Large intestine (tissue), 3 donors: ENCODE data around the gene STAP2. TPM values are rescaled to one million over a fixed set of nuclear protein-coding genes. Genes with fewer than 3 reads are reported as not detected.
A peak's percentile ranks its signal among the peaks of the same experiment; 100 is the strongest.

Source experiments
- DNase-seq, 2 donors: peaks; one replicate each; pipeline versions ENCODE4 v3.0.0 to v3.0.0-alpha.2; 2013
- H3K27ac ChIP-seq: one replicate; pipeline ENCODE4 v1.5.1; 2013; ENCODE audit warnings: low read length
- H3K27me3 ChIP-seq: 2 replicates; pipeline ENCODE4 v1.6.1; 2013; ENCODE audit warnings: low read length; ENCODE audit not compliant: control insufficient read depth, insufficient read depth
- H3K36me3 ChIP-seq: 2 replicates; pipeline ENCODE4 v1.6.1; 2013; ENCODE audit warnings: low read length; ENCODE audit not compliant: control insufficient read depth, insufficient read depth
- H3K4me1 ChIP-seq: one replicate; pipeline ENCODE4 v1.6.1; 2013; ENCODE audit warnings: low read length; ENCODE audit not compliant: control insufficient read depth, insufficient read depth
- H3K4me3 ChIP-seq: one replicate; pipeline ENCODE4 v1.5.1; 2013; ENCODE audit warnings: low read length
- H3K9me3 ChIP-seq: one replicate; pipeline ENCODE4 v1.6.1; 2013; ENCODE audit warnings: mild to moderate bottlenecking, low read depth, low read length, moderate library complexity; ENCODE audit not compliant: control insufficient read depth
- WGBS: methylation state at CpG from one replicate; pipeline ENCODE4 v1.1.5; 2013; ENCODE audit warnings: low lambda C conversion rate; ENCODE audit not compliant: insufficient coverage; 5-methylcytosine and 5-hydroxymethylcytosine counted together
- polyA plus RNA-seq: library from polyadenylated mRNA; unstranded; fragments of 120-200 nt; gene quantifications from one replicate; pipeline ENCODE4 v1.2.1, GENCODE V29; 2013

STAP2 gene
- polyA plus RNA-seq, 1 donor = 53.6 TPM

- Histone ChIP-seq H3K27me3 (no peaks in the 10 kb centered on the region), H3K4me3 (no peak overlapping the region), H3K4me1 (peaks cover 14% of the 10 kb centered on the region), H3K36me3 (peaks cover 92% of the 10 kb centered on the region), H3K9me3 (no peaks in the 10 kb centered on the region), H3K27ac (no peak overlapping the region)
- DNase-seq = no peak
- WGBS = no CpG with 5 or more reads among the region's 26 CpGs
Observed at GRCh38 chr19:4363571-4364304, 25.1 kb upstream of the STAP2 start.

- Histone ChIP-seq H3K27ac (no peak overlapping the region), H3K36me3 (peaks cover 93% of the 10 kb centered on the region), H3K4me3 (no peak overlapping the region), H3K27me3 (no peaks in the 10 kb centered on the region), H3K4me1 (peaks cover 8% of the 10 kb centered on the region), H3K9me3 (no peaks in the 10 kb centered on the region)
- DNase-seq = no peak
- WGBS = no CpG with 5 or more reads among the region's 22 CpGs
Observed at GRCh38 chr19:4362831-4363545, 24.4 kb upstream of the STAP2 start.

- Histone ChIP-seq H3K9me3 (no peaks in the 10 kb centered on the region), H3K4me1 (peaks cover 4% of the 10 kb centered on the region), H3K4me3 (no peak overlapping the region), H3K27ac (no peak overlapping the region), H3K36me3 (peaks cover 90% of the 10 kb centered on the region), H3K27me3 (no peaks in the 10 kb centered on the region)
- WGBS = no CpG with 5 or more reads among the region's 32 CpGs
- DNase-seq = no peak
Observed at GRCh38 chr19:4362101-4362828, 23.6 kb upstream of the STAP2 start.

- H3K9me3 ChIP-seq = no peaks in the 10 kb centered on the region
- no peak overlapping the region for H3K4me3 ChIP-seq
- H3K27me3 ChIP-seq = no peaks in the 10 kb centered on the region
- DNase-seq = no peak
- H3K4me1 ChIP-seq = peaks cover 4% of the 10 kb centered on the region
- peaks cover 83% of the 10 kb centered on the region for H3K36me3 ChIP-seq
- WGBS = no CpG with 5 or more reads among the region's 50 CpGs
- no peak overlapping the region for H3K27ac ChIP-seq
Observed at GRCh38 chr19:4361152-4362046, 22.8 kb upstream of the STAP2 start.

DNA sequence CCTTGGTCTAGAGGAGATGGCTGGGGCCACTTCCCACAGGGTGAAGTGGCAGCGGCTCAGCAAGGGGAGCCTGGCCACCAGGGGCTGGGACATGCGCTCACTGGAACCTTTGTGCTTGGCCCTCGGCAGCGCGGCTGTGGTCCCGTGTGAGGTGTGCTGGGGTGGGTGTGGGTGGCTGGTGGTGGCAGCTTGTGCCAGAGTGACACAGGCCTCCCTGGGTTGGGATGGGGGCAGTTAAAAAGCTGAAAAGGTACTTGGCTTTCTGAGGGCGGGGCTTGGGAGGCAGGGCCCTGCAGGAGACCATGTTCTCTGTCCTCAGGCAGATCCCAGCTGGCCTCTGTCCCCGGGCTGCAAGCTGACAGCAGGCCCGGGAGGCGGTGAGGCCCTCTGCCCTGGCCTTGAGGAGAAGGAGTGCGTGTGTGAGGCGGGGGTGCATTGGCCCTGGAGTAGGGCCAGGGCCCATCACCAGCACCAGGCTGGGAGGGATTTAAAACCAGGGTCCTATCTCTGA is 22.1 kb upstream of the STAP2 start:
- no peak overlapping the region for H3K4me3 ChIP-seq
- no peaks in the 10 kb centered on the region for H3K27me3 ChIP-seq
- peaks cover 4% of the 10 kb centered on the region for H3K4me1 ChIP-seq
- H3K36me3 ChIP-seq = peaks cover 76% of the 10 kb centered on the region
- WGBS = no CpG with 5 or more reads among the region's 12 CpGs
- peak overlapping the region; percentile 25 for H3K27ac ChIP-seq
- no peak for DNase-seq
- H3K9me3 ChIP-seq = no peaks in the 10 kb centered on the region

DNA sequence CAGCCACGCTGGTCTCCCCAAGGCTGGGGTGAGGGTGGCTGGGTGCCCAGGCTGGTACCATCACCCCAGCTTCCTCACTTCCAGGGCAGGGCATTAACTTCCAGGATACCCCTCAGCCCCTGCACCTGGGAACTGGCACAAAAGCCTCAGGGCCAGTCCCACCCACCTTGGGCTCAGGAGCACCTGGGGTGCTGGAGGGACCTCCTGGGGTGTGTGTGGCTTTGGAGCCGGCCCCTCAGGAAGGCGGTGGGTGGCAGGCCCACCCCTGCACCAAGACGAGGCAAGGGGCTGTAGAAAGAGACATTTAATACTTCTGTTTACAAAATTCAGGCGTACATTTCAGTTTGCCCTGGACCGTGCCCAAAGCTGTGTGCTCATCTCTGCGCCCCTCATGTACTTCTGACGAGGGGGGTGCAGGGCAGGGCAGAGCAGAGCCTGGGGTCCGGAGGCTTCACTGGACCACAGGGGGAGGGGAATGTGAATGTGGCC is 21.5 kb upstream of the STAP2 start:
- Histone ChIP-seq H3K4me3 (no peak overlapping the region), H3K4me1 (peaks cover 4% of the 10 kb centered on the region), H3K27ac (no peak overlapping the region), H3K9me3 (no peaks in the 10 kb centered on the region), H3K36me3 (peaks cover 71% of the 10 kb centered on the region), H3K27me3 (no peaks in the 10 kb centered on the region)
- no CpG with 5 or more reads among the region's 9 CpGs for WGBS
- DNase-seq = no peak

GRCh38 chr19:4359627-4360000 is 21.0 kb upstream of the STAP2 start:
- peaks cover 4% of the 10 kb centered on the region for H3K4me1 ChIP-seq
- H3K27ac ChIP-seq = no peak overlapping the region
- H3K4me3 ChIP-seq = no peak overlapping the region
- WGBS = no CpG with 5 or more reads among the region's 13 CpGs
- H3K36me3 ChIP-seq = peaks cover 68% of the 10 kb centered on the region
- no peak for DNase-seq
- no peaks in the 10 kb centered on the region for H3K27me3 ChIP-seq
- H3K9me3 ChIP-seq = no peaks in the 10 kb centered on the region

DNA sequence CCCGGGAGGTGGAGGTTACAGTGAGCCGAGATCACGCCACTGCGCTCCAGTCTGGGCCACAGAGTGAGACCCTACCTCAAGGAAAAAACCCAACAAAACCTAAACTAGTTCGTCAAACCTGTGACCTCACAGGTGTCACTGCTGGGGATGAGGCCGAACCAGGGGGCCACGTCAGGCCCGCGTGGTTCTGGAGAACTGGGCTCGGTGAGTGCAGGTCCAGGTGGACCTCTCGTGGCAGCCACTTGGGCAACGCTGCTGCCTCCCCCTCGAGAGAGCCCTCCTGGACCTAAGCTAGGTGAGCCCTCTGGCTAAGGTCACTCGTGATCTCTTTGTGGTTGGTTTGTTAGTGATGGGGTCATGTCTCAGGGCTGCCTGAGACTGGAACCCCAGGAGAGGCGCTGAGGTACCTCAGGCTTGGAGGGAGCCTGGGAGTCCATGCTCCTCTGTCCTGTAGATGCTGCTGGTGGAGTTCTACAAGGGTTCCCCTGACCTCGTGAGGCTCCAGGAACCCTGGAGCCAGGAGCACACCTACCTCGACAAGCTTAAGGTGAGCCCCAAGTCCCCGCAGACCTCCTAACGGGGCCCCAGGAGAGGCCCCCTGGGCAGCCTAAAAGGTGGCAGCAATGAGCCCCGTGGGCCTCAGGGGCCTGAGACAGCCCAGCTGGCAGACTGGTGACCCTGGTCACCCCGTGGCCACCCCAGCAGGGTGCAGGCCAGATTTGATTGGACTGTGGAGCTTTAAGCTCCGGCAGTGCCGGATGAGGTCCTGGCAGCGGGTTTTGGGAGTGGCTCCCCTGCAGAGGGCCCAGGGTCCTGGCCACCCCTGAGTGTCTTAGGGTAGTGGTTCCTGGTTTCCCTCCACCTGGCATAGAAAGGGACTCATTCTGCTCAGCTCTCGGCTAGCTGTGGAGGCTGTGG is 20.3 kb upstream of the STAP2 start:
- WGBS = no CpG with 5 or more reads among the region's 25 CpGs
- Histone ChIP-seq H3K27ac (no peak overlapping the region), H3K4me3 (no peak overlapping the region), H3K36me3 (peaks cover 68% of the 10 kb centered on the region), H3K4me1 (peaks cover 4% of the 10 kb centered on the region), H3K9me3 (no peaks in the 10 kb centered on the region), H3K27me3 (no peaks in the 10 kb centered on the region)
- no peak for DNase-seq

- WGBS = no CpG with 5 or more reads among the region's 16 CpGs
- peaks cover 60% of the 10 kb centered on the region for H3K36me3 ChIP-seq
- no peaks in the 10 kb centered on the region for H3K9me3 ChIP-seq
Observed at GRCh38 chr19:4357921-4358326, 19.3 kb upstream of the STAP2 start.

More at GRCh38 chr19:4357921-4358326, 19.3 kb upstream of the STAP2 start:
- Histone ChIP-seq H3K27ac (no peak overlapping the region), H3K4me1 (peaks cover 4% of the 10 kb centered on the region), H3K4me3 (no peak overlapping the region), H3K27me3 (no peaks in the 10 kb centered on the region)
- DNase-seq = no peak
